Type B pancreatic cell (in vitro differentiated cells): ENCODE results near the gene DYNC2H1. TPM values are rescaled to one million over a fixed set of nuclear protein-coding genes. Genes with fewer than 3 reads are reported as not detected.

Experiments
- DNase-seq: peaks from one replicate; pipeline ENCODE4 v3.0.0; 2021; ENCODE audit warnings: mixed read lengths; ENCODE audit not compliant: unreplicated experiment; ENCODE audit errors: extremely low spot score
- H3K27ac Mint-ChIP-seq: 2 replicates; pipeline ENCODE4 v1.8.0; 2021; ENCODE audit warnings: mild to moderate bottlenecking, mixed read lengths
- H3K27me3 Mint-ChIP-seq: 2 replicates; pipeline ENCODE4 v1.8.0; 2021; ENCODE audit warnings: mixed read lengths
- H3K36me3 Mint-ChIP-seq: 2 replicates; pipeline ENCODE4 v1.8.0; 2021; ENCODE audit warnings: mixed read lengths
- H3K4me1 Mint-ChIP-seq: one replicate; pipeline ENCODE4 v1.8.0; 2021; ENCODE audit warnings: mixed read lengths; ENCODE audit not compliant: unreplicated experiment
- H3K4me3 Mint-ChIP-seq: 2 replicates; pipeline ENCODE4 v1.8.0; 2021; ENCODE audit warnings: mild to moderate bottlenecking, mixed read lengths
- H3K9me3 Mint-ChIP-seq: 2 replicates; pipeline ENCODE4 v1.8.0; 2021; ENCODE audit warnings: mixed read lengths
- total RNA-seq: library from RNA; stranded (reverse); gene quantifications from 2 replicates; pipeline ENCODE4 v1.2.1, GENCODE V29; 2021; ENCODE audit warnings: low replicate concordance
- TF ChIP-seq, protein P1 (sequence below): fragments of 200-600 bp; sonication (generic); conservative IDR thresholded peaks from 2 replicates; pipeline ENCODE4 v1.5.0; 2021; ENCODE audit warnings: antibody characterized with exemption, mild to moderate bottlenecking

The DYNC2H1 gene
- total RNA-seq, 1 donor from 2014 or later, result 26.1 TPM

DNA sequence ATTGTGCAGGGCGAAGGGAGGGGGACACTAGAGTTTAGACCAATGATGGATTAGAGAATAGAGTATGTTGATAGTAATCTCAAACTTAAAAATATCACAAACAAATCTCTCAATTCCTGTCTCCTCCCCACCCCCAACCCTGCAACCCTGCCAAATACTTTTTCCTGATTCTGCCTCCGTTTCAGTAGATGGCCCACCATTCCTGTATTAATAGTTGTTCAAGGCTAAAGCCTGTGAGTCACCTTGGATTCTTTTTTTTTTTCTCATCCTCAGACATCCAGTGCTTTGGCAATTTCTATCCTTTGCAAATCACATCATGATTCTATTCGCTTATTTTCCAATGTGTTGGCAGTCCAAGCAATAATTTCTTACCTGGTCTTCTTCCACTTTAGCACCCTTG, 207.9 kb downstream of the DYNC2H1 start:
- H3K27me3 Mint-ChIP-seq, result no peaks in the 10 kb centered on the region
- TF ChIP-seq, protein P1, sequence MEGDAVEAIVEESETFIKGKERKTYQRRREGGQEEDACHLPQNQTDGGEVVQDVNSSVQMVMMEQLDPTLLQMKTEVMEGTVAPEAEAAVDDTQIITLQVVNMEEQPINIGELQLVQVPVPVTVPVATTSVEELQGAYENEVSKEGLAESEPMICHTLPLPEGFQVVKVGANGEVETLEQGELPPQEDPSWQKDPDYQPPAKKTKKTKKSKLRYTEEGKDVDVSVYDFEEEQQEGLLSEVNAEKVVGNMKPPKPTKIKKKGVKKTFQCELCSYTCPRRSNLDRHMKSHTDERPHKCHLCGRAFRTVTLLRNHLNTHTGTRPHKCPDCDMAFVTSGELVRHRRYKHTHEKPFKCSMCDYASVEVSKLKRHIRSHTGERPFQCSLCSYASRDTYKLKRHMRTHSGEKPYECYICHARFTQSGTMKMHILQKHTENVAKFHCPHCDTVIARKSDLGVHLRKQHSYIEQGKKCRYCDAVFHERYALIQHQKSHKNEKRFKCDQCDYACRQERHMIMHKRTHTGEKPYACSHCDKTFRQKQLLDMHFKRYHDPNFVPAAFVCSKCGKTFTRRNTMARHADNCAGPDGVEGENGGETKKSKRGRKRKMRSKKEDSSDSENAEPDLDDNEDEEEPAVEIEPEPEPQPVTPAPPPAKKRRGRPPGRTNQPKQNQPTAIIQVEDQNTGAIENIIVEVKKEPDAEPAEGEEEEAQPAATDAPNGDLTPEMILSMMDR, result no peak
- H3K4me1 Mint-ChIP-seq, result peaks cover 9% of the 10 kb centered on the region

GRCh38 chr11:103322821-103323220, 213.6 kb downstream of the DYNC2H1 start:
- no peaks in the 10 kb centered on the region for H3K27me3 Mint-ChIP-seq
- H3K36me3 Mint-ChIP-seq, result peaks cover 25% of the 10 kb centered on the region
- TF ChIP-seq, protein P1, result no peak
- H3K27ac Mint-ChIP-seq, result no peak overlapping the region
- peaks cover 8% of the 10 kb centered on the region for H3K4me1 Mint-ChIP-seq
- H3K4me3 Mint-ChIP-seq, result no peak overlapping the region
- no peaks in the 10 kb centered on the region for H3K9me3 Mint-ChIP-seq
- DNase-seq, result no peak

More for the DNA sequence above, 207.9 kb downstream of the DYNC2H1 start:
- Mint-ChIP-seq H3K36me3 (peaks cover 24% of the 10 kb centered on the region), H3K27ac (no peak overlapping the region), H3K9me3 (no peaks in the 10 kb centered on the region), H3K4me3 (peak overlapping the region; percentile 0)
- DNase-seq, result no peak

GRCh38 chr11:103325686-103326069, 216.5 kb downstream of the DYNC2H1 start:
- peaks cover 24% of the 10 kb centered on the region for H3K36me3 Mint-ChIP-seq
- no peaks in the 10 kb centered on the region for H3K27me3 Mint-ChIP-seq
- no peak for DNase-seq
- no peaks in the 10 kb centered on the region for H3K9me3 Mint-ChIP-seq
- H3K27ac Mint-ChIP-seq, result no peak overlapping the region
- TF ChIP-seq, protein P1, result no peak
- peaks cover 8% of the 10 kb centered on the region for H3K4me1 Mint-ChIP-seq
- no peak overlapping the region for H3K4me3 Mint-ChIP-seq

GRCh38 chr11:103326070-103326794, 217.0 kb downstream of the DYNC2H1 start:
- Mint-ChIP-seq H3K4me1 (peaks cover 8% of the 10 kb centered on the region), H3K9me3 (no peaks in the 10 kb centered on the region), H3K4me3 (no peak overlapping the region), H3K27me3 (no peaks in the 10 kb centered on the region), H3K27ac (no peak overlapping the region), H3K36me3 (peaks cover 23% of the 10 kb centered on the region)
- DNase-seq, result no peak
- TF ChIP-seq, protein P1, result peak; percentile 78

DNA sequence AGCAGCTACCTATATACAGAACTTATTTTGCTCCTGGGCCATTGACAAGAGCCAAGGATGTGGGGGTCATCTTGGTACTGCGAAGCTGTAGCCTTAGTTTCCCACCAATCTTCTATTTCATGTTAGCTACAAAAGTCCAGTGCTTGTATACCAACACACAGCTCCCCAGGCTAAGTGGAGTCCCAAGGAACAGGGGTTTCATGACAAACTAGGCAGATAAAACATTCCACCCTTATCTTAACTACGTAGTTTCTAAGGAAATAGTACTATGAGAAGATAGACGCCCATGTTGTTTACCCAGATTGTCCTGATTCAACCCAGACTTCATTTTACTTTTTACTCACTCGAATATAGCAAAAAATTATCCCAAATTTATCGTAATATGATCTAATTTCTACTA, 218.5 kb downstream of the DYNC2H1 start:
- no peak for DNase-seq
- Mint-ChIP-seq H3K27me3 (no peaks in the 10 kb centered on the region), H3K4me1 (peaks cover 8% of the 10 kb centered on the region), H3K9me3 (no peaks in the 10 kb centered on the region), H3K36me3 (peaks cover 22% of the 10 kb centered on the region), H3K4me3 (no peak overlapping the region), H3K27ac (no peak overlapping the region)
- TF ChIP-seq, protein P1, result no peak
